OCI-LY7 (cell line): ENCODE data around the gene C19orf67. TPM values are rescaled to one million over a fixed set of nuclear protein-coding genes. Genes with fewer than 3 reads are reported as not detected.
A peak's percentile ranks its signal among the peaks of the same experiment; 100 is the strongest.
"Not testable (repeated sequence)": the region's sequence is repeated elsewhere in the genome, so short reads cannot be mapped to it uniquely, and the experiment has no call there.

Experiments used
- BruUV-seq: library from RNA; stranded (reverse); fragments of 400-500 nt; replicated peaks from 2 replicates; lab custom pipeline; 2021; lab: Mats Ljungman, UMichigan
- CTCF ChIA-PET: fragments of 300-600 bp; sonication (Branson Sonifier 250); formaldehyde crosslinking; loops from one replicate; lab custom pipeline; 2022; ENCODE audit warnings: antibody characterized with exemption; ENCODE audit not compliant: unreplicated experiment; lab: Charles Lee
- POLR2A ChIA-PET: fragments of 300-600 bp; sonication (Branson Sonifier 250); formaldehyde crosslinking; loops from one replicate; lab custom pipeline; 2022; ENCODE audit warnings: antibody characterized with exemption; lab: Charles Lee
- DNase-seq: peaks from one replicate; pipeline ENCODE4 v3.0.0-alpha.2; 2015; ENCODE audit warnings: low spot score
- H2AFZ ChIP-seq: fragments of 200-600 bp; sonication (generic), shearing (Covaris generic); 2 replicates; pipeline ENCODE4 v1.6.1; 2014; ENCODE audit warnings: mild to moderate bottlenecking, antibody characterized with exemption, low read length, moderate library complexity
- H3K27ac ChIP-seq: fragments of 200-600 bp; sonication (generic); 2 replicates; pipeline ENCODE4 v1.5.1; 2014; ENCODE audit warnings: mixed run types, low read depth, mild to moderate bottlenecking, moderate library complexity, low read length, inconsistent platforms; ENCODE audit not compliant: poor library complexity, severe bottlenecking
- H3K36me3 ChIP-seq: fragments of 200-600 bp; sonication (generic); 2 replicates; pipeline ENCODE4 v1.6.1; 2014; ENCODE audit warnings: mild to moderate bottlenecking, antibody characterized with exemption, low read length, moderate library complexity, mixed read lengths; ENCODE audit not compliant: insufficient read depth
- H3K4me1 ChIP-seq: fragments of 200-600 bp; sonication (generic); 2 replicates; pipeline ENCODE4 v1.5.1; 2014; ENCODE audit warnings: mild to moderate bottlenecking, low read length; ENCODE audit not compliant: insufficient read depth, poor library complexity, severe bottlenecking
- H3K4me2 ChIP-seq: fragments of 200-600 bp; sonication (generic); 2 replicates; pipeline ENCODE4 v1.6.1; 2014; ENCODE audit warnings: mild to moderate bottlenecking, low read length
- H3K4me3 ChIP-seq: fragments of 200-600 bp; sonication (generic); 2 replicates; pipeline ENCODE4 v1.5.1; 2014; ENCODE audit warnings: mild to moderate bottlenecking, low read depth, low read length; ENCODE audit not compliant: poor library complexity, severe bottlenecking
- H3K79me2 ChIP-seq: fragments of 200-600 bp; sonication (generic); 2 replicates; pipeline ENCODE4 v1.6.1; 2016; ENCODE audit warnings: low read depth, mild to moderate bottlenecking, low read length, moderate library complexity, mixed read lengths; ENCODE audit not compliant: insufficient read depth
- H3K9me2 ChIP-seq: fragments of 200-600 bp; sonication (generic); 2 replicates; pipeline ENCODE4 v1.6.1; 2016; ENCODE audit warnings: mild to moderate bottlenecking, low read length, mixed read lengths; ENCODE audit not compliant: insufficient read depth
- H3K9me3 ChIP-seq: fragments of 200-600 bp; sonication (generic); 2 replicates; pipeline ENCODE4 v1.6.1; 2014; ENCODE audit warnings: mild to moderate bottlenecking, mixed run types, low read length, mixed read lengths
- H4K20me1 ChIP-seq: fragments of 200-600 bp; sonication (generic); 2 replicates; pipeline ENCODE4 v1.6.1; 2014; ENCODE audit warnings: mild to moderate bottlenecking, antibody characterized with exemption, low read length, moderate library complexity, mixed read lengths; ENCODE audit not compliant: insufficient read depth
- CTCF ChIP-seq: fragments of 200-600 bp; sonication (generic); conservative IDR thresholded peaks from 2 replicates; pipeline ENCODE4 v1.5.1; 2014; ENCODE audit warnings: mild to moderate bottlenecking, antibody characterized with exemption, low read length, moderate library complexity, mixed read lengths
- EZH2phosphoT487 ChIP-seq: fragments of 200-600 bp; sonication (generic); IDR thresholded peaks from 2 replicates; pipeline ENCODE4 v1.6.1; 2018; ENCODE audit warnings: low read depth, borderline replicate concordance, mild to moderate bottlenecking, mixed run types, antibody characterized with exemption, low read length, moderate library complexity, mixed read lengths
- intact Hi-C: fragments of 100-400 bp; cut with micrococcal nuclease; formaldehyde crosslinking; loops from one replicate; pipeline ENCODE4 v1.10.0; 2022; ENCODE audit not compliant: unreplicated experiment
- total RNA-seq, 2 experiments: library from RNA; depleted of rRNA in 1 of 2; stranded (reverse); fragments of >200 nt in 1 of 2; shearing (Covaris generic) in 1 of 2; gene quantifications; 2 replicates each; pipeline ENCODE4 v1.2.3, GENCODE V29; 2014 to 2022

The C19orf67 gene
- total RNA-seq, 2 experiments from 2014 or later = 1.4 to 2.6 TPM

GRCh38 chr19:14050512-14050911, 35.1 kb downstream of the C19orf67 start:
- H3K79me2 ChIP-seq = no peaks in the 10 kb centered on the region
- H2AFZ ChIP-seq = no peak overlapping the region
- POLR2A ChIA-PET = no interaction called here
- peaks cover 9% of the 10 kb centered on the region for H3K36me3 ChIP-seq
- H3K27ac ChIP-seq = no peak overlapping the region
- intact Hi-C loops = no loop called here
- no peak for TF ChIP-seq EZH2phosphoT487
- TF ChIP-seq CTCF = no peak
- BruUV-seq = no TSS peak
- no peaks in the 10 kb centered on the region for H4K20me1 ChIP-seq
- H3K9me3 ChIP-seq = no peaks in the 10 kb centered on the region
- H3K9me2 ChIP-seq = no peaks in the 10 kb centered on the region
- CTCF ChIA-PET = interaction anchor here (1.1 kb wide), 1 partner anchor 10 kb away, joined by 3 read pairs; no protein-coding TSS in a partner anchor
- no peak for DNase-seq
- no peak overlapping the region for H3K4me2 ChIP-seq
- no peaks in the 10 kb centered on the region for H3K4me1 ChIP-seq
- H3K4me3 ChIP-seq = no peak overlapping the region

- Histone ChIP-seq H3K9me3 (no peaks in the 10 kb centered on the region), H3K4me3 (no peak overlapping the region), H3K9me2 (no peaks in the 10 kb centered on the region), H3K27ac (no peak overlapping the region), H3K4me1 (no peaks in the 10 kb centered on the region), H3K36me3 (peaks cover 9% of the 10 kb centered on the region), H2AFZ (no peak overlapping the region), H4K20me1 (no peaks in the 10 kb centered on the region), H3K4me2 (no peak overlapping the region), H3K79me2 (no peaks in the 10 kb centered on the region)
- TF ChIP-seq CTCF (peak; percentile 97), EZH2phosphoT487 (no peak)
- intact Hi-C loops = no loop called here
- POLR2A ChIA-PET = interaction anchor here (0.7 kb wide), 1 partner anchor 168 kb away, joined by 4 read pairs; no protein-coding TSS in a partner anchor
- DNase-seq = peak; percentile 67
- no TSS peak for BruUV-seq
- CTCF ChIA-PET = interaction anchor here (0.5 to 0.6 kb wide), 2 partner anchors 13 to 176 kb away, joined by 3 read pairs; no protein-coding TSS in a partner anchor
Measured at GRCh38 chr19:14048443-14049153, 37.0 kb downstream of the C19orf67 start.

GRCh38 chr19:14047866-14048265, 37.7 kb downstream of the C19orf67 start:
- CTCF ChIA-PET = interaction anchor here (0.5 to 0.6 kb wide), 2 partner anchors 12 to 175 kb away, joined by 3 read pairs; no protein-coding TSS in a partner anchor
- H3K9me3 ChIP-seq, H3K9me2 ChIP-seq, H3K36me3 ChIP-seq, intact Hi-C loops, H4K20me1 ChIP-seq, H3K4me2 ChIP-seq, H3K4me3 ChIP-seq, H3K79me2 ChIP-seq, H3K27ac ChIP-seq, BruUV-seq, DNase-seq, H2AFZ ChIP-seq, H3K4me1 ChIP-seq: not testable (repeated sequence)
- POLR2A ChIA-PET = interaction anchor here (1.1 kb wide), 1 partner anchor 63 kb away, joined by 4 read pairs; no protein-coding TSS in a partner anchor
